Ishikawa (cell line): ENCODE data around the gene ATG7.

ENCODE experiments used
- CEBPB ChIP-seq: IDR thresholded peaks from 2 replicates; pipeline ENCODE4 v1.6.1; 2012
- CREB1 ChIP-seq: IDR thresholded peaks from 2 replicates; pipeline ENCODE4 v1.6.1; 2012; ENCODE audit warnings: low read depth
- EGR1 ChIP-seq: IDR thresholded peaks from 2 replicates; pipeline ENCODE4 v1.6.1; 2012
- EP300 ChIP-seq: IDR thresholded peaks from 2 replicates; pipeline ENCODE4 v1.6.1; 2012; ENCODE audit warnings: borderline replicate concordance
- FOXM1 ChIP-seq: IDR thresholded peaks from 2 replicates; pipeline ENCODE4 v1.6.1; 2012; ENCODE audit warnings: low read depth, borderline replicate concordance
- MAX ChIP-seq: IDR thresholded peaks from 2 replicates; pipeline ENCODE4 v1.6.1; 2012
- NFIC ChIP-seq: IDR thresholded peaks from 2 replicates; pipeline ENCODE4 v1.6.1; 2012
- RAD21 ChIP-seq: IDR thresholded peaks from 2 replicates; pipeline ENCODE4 v1.6.1; 2012; ENCODE audit warnings: low read depth
- REST ChIP-seq: IDR thresholded peaks from 2 replicates; pipeline ENCODE4 v1.6.1; 2012; ENCODE audit warnings: low read depth, mild to moderate bottlenecking
- TAF1 ChIP-seq: IDR thresholded peaks from 2 replicates; pipeline ENCODE4 v1.6.1; 2012; ENCODE audit warnings: low read depth, mild to moderate bottlenecking
- TCF12 ChIP-seq: IDR thresholded peaks from 2 replicates; pipeline ENCODE4 v1.6.1; 2012; ENCODE audit warnings: low read depth
- TEAD4 ChIP-seq: IDR thresholded peaks from 2 replicates; pipeline ENCODE4 v1.6.1; 2012
- USF1 ChIP-seq: IDR thresholded peaks from 2 replicates; pipeline ENCODE4 v1.6.1; 2012
- YY1 ChIP-seq: IDR thresholded peaks from 2 replicates; pipeline ENCODE4 v1.6.1; 2012; ENCODE audit warnings: low read depth
- ZBTB7A ChIP-seq: IDR thresholded peaks from 2 replicates; pipeline ENCODE4 v1.6.1; 2012; ENCODE audit warnings: low read depth

ATG7 gene

GRCh38 chr3:11476735-11477144 lies 204.5 kb downstream of the ATG7 start:
- TF ChIP-seq TCF12, result no peak
- TF ChIP-seq CEBPB, result no peak
- TF ChIP-seq EGR1, result no peak
- no peak for TF ChIP-seq EP300
- TF ChIP-seq TAF1, result no peak
- TF ChIP-seq MAX, result no peak
- TF ChIP-seq TEAD4, result no peak
- TF ChIP-seq NFIC, result no peak
- TF ChIP-seq ZBTB7A, result no peak
- TF ChIP-seq CREB1, result no peak
- TF ChIP-seq USF1, result no peak
- TF ChIP-seq YY1, result no peak
- TF ChIP-seq REST, result no peak
- no peak for TF ChIP-seq RAD21
- TF ChIP-seq FOXM1, result no peak

- TF ChIP-seq TCF12, result no peak
- TF ChIP-seq RAD21, result no peak
- TF ChIP-seq MAX, result no peak
- TF ChIP-seq USF1, result no peak
- no peak for TF ChIP-seq YY1
- no peak for TF ChIP-seq TAF1
- TF ChIP-seq ZBTB7A, result no peak
- no peak for TF ChIP-seq TEAD4
- TF ChIP-seq CEBPB, result no peak
- TF ChIP-seq CREB1, result no peak
- TF ChIP-seq EP300, result no peak
- no peak for TF ChIP-seq NFIC
- TF ChIP-seq REST, result no peak
- TF ChIP-seq FOXM1, result no peak
- TF ChIP-seq EGR1, result no peak
These were observed 205.3 kb downstream of the ATG7 start for GRCh38 chr3:11477407-11477911.

- TF ChIP-seq TAF1, result no peak
- no peak for TF ChIP-seq ZBTB7A
- TF ChIP-seq CEBPB, result no peak
- TF ChIP-seq YY1, result no peak
- TF ChIP-seq NFIC, result no peak
- no peak for TF ChIP-seq USF1
- no peak for TF ChIP-seq EGR1
These were observed 206.0 kb downstream of the ATG7 start for GRCh38 chr3:11478167-11478566.

- TF ChIP-seq TAF1 (no peak), RAD21 (no peak), EP300 (no peak), FOXM1 (no peak), CEBPB (no peak), EGR1 (no peak), CREB1 (no peak), REST (no peak), TEAD4 (no peak), NFIC (no peak), USF1 (no peak), TCF12 (no peak)
These were observed 207.0 kb downstream of the ATG7 start for GRCh38 chr3:11479221-11479620.
